Activated CD8-positive, alpha-beta memory T cell treated with anti-CD3 and anti-CD28 coated beads for 1 hour (primary cell): Measurements from ENCODE around the gene UGT1A8.
"Not testable (repeated sequence)": the region's sequence is repeated elsewhere in the genome, so short reads cannot be mapped to it uniquely, and the experiment has no call there.

Source experiments
- DNase-seq, 2 donors: peaks; one replicate each; pipeline ENCODE4 v3.0.0-alpha.2; 2020; ENCODE audit warnings: low read depth in 1 of 2; ENCODE audit errors: extremely low read depth in 1 of 2

Gene UGT1A8

DNA sequence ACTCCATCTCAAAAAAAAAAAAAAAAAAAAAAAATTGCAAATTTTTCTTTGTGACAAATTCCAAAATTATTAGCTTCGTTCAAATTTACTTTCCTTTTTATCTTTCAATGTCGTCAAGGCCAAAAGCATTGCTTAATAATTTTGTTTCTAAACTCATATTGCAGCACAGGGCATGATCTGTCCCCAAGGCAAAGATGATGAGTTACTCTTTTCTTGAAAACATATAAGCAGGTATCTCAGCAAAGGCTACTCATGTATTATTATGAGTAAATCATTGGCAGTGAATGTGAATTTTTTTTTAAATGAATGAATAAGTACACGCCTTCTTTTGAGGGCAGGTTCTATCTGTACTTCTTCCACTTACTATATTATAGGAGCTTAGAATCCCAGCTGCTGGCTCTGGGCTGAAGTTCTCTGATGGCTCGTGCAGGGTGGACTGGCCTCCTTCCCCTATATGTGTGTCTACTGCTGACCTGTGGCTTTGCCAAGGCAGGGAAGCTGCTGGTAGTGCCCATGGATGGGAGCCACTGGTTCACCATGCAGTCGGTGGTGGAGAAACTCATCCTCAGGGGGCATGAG is 64.2 kb downstream of the UGT1A8 start, which contains the start of gene UGT1A7:
Gene UGT1A7, plus strand, starts transcription at position 381 of the 579 bp plus-strand sequence. Its CDS starts 37 bp downstream, at position 418.
- DNase-seq = no peak

DNA sequence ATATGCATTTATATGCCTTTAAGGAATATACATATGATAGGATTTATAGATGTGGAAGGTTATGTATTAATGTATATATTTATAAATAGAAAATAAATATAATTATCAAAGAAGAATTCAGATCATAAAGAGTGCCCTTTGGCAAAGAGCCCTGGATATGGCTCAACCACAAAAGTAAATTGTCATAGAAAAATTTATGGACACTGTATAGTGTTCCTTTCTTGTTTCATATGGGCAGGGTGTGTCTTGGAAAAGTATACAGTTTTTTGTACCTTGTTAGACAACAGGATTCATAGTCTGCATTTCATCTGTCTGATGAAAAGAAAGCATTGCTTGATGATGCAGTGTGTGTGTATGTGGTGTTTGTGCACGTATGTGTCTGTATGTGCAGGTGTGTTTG is 67.2 kb downstream of the UGT1A8 start:
- no peak for DNase-seq

DNA sequence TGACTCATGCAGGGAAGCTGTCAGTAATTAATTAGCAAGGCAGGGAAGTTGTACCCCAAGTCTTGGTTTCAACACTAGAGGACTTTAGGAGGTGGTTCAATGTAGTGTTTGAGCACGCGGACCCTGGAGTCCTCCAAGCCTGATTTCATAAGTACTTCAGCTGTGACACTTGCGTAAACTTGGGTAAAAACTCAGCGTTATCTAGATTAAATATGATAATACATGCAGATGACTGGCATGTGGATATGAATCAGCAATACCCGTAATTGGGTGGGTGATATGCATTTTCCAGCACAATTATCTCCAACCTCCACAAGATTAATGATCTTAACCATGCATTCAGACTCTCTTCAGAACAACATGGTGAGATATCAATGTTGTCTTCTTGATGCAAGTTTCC is 69.5 kb downstream of the UGT1A8 start:
- no peak for DNase-seq

DNA sequence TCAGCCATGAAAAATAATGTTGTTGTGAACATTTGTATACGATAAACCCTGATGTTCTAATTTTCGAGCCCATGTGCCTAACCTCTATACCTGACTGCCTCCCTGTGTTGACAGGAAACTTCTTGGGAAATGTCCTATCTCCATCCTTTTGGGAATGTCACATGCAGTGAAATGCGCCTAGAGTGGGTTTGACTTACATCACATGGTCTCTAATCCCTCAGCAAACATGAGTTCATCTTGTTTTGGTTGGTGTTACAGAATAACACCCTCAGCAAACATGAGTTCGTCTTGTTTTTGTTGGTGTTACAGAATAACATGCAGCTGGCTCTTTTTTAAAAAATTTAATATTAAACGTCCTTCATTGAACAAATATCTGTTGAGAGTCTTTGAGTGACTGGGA is 70.9 kb downstream of the UGT1A8 start:
- no peak for DNase-seq

DNA sequence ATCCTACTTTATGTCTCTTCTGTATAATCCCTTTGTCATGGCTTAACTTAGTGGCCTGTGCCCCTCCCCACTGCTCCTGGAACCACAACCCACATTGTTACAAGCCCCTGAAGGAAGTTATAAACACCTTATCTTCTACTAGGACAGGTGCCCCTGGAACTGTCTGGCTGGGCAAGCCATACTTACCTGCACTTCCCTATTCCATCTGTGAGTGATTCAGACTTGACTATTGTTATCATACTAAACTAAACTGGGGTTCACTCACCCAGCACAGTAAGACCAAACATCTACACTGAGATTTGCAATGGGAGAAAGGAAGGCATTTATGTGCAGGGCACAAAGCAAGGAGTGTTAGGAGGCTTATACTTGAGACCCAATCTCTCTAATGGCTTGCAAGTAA is 71.6 kb downstream of the UGT1A8 start:
- no peak for DNase-seq

DNA sequence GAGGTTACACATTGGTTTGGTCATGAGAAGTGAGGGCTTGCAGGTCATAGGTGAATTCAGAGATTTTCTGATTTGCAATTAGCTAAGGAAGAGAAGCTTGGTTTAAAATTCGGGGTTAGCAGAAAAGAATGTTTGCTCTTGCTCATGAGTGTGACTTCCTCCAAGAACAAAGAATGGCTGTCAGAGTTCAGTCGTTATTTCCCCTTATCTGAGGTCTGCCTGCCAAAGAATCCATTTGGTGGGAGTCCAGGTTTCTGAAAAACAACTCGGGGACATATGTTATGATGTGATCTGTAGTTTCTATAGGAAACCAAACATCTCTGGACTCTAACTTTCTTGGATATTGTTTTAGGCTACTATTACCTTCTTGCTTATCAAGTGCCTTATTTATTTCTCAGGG is 72.1 kb downstream of the UGT1A8 start:
- no peak for DNase-seq

DNA sequence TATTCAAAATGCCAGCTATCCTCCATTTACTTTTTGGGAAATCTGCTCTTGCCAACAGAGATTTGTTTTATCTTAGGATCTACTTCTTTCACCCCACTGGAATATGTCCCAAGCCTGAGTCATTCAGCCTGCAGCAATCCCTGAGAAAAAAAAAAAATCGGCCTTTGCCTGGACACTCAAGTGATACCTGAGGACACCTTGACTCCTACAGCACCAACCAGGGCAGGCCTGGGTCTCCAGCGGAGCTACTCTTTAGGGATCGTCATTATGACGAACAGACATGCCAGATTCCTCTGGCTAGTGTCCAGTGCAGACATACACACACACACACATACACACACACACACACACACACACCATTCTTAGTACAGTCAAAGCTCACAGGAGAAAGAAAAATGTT is 73.0 kb downstream of the UGT1A8 start:
- DNase-seq = no peak

DNA sequence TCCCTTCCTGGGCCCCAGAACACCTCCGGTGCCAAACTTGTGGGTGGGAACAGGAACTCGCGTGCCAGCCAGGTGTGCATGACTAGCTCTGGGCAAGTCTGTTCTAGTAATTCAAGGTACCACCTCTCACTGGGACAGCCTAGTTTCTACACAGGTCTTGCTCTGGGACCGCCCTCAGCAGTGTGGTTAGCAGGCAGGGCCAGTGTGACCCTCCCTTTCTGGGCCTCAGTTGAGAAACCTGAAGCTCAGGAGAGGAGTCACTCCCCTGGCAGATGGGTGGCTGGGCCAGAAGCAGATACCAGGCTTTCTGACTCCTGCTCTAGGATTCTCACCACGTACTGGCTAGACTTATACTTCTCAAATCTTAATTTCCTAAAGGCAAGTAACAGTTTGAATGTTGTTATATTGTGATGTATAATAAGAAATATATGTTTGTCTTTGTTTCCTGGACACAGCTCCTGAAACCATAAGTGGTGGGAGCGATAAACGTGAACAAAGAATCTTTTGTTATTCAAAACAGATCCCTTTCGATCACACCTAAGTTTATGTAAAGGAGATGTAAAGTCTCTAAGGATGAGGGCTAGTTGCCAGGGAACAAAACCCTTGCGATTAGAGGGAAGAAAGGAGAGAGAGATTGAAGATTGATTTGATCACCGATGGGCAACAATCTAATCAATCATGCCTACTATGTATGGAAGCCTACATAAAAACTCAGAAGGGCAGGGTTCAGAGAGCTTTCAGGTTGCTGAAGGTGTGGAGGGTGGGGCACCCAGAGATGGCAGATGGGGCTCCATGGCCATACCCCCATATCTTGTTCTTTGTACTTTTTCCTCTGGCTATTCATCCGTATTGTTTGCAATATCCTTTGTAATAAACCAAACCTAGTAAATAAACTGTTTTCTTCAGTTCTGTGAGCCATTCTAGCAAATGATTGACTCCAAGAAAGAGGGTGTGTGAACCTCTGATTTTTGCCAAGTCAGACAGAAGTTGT is 74.3 kb downstream of the UGT1A8 start:
- no peak for DNase-seq

DNA sequence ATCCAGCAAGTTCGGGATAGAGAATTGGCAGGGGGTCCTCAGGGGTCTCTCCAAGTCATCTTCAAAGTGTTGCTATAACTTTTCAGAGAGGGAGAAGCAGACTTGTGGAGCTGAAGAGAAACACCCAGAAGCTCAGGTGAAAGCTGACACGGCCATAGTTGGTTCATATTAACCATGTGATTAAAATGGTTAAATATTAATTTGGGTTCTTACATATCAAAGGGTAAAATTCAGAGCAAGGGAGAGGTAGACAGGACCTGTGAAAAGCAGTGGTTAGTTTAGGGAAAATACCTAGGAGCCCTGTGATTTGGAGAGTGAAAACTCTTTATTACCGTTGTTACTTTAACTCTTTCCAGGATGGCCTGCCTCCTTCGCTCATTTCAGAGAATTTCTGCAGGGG is 75.2 kb downstream of the UGT1A8 start, which contains the start of gene UGT1A6:
Gene UGT1A6, plus strand, starts transcription at position 243 of the 400 bp plus-strand sequence. Its CDS starts 115 bp downstream, at position 358.
- no peak for DNase-seq

DNA sequence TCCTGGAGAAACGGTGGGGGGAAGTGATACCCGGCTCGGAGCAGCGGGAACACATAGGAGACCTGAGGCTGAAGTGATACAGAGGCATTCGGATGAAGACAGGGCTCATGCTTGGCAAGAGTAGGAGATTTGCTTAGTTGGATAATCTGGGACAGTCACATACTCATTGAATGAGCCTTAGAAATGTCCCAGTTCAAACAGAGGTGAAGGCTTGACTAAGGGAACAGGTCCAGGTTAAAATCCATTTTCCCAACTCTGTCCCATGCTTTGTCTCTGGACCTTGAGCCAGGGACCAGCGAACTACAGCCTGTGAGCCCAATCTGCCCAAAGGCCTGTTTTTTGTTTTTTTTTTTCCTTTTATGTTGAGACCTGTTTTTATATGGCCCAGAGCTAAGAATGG is 76.5 kb downstream of the UGT1A8 start:
- no peak for DNase-seq

DNA sequence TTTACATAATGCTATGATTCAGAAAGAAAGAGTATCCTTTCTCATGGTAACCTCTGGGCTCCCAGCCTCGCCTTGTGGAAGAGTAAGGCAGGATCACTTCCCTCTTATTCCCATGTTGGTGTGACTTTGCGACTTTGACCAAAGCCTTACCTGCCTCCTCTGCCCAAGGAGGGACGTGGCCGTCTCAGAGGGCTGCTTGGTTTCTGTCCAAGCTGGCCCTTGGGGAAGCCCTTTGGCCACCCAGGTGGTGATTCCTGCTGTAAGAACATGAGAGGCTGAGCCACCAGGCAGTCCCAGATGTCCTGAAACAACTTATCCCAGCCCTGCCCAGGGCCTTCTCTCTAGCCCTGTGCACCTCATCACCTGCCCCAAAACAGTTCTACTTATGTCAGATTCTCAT is 81.3 kb downstream of the UGT1A8 start:
- no peak for DNase-seq

DNA sequence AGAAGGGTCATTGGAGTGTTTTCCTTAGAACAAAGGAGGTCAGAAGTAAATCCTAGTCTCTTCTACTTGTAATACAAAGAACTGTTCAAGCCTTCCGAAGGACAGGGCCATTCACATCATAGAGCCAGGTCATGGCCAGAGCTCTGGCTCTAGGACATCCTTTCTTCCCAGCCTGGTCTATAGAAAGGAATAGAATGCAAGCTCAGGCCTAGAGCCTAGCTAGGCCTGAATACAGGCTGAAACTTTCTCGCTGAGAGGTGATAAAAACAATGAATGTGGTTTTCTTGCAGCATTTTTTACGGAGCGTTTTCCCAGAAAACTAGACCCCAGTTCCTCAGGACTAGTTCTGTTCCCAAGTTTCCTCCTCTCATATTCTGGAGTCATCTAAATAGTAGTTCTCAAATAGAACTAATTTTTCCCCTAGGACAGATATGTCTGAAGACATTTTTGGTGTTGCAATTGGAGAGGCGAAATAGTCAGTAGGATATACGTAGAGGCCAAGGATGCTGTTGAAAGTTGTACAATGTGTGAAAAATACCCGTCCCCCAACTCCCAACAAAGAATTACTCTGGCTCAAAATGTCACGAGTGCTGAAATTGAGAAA is 82.1 kb downstream of the UGT1A8 start:
- DNase-seq = no peak

DNA sequence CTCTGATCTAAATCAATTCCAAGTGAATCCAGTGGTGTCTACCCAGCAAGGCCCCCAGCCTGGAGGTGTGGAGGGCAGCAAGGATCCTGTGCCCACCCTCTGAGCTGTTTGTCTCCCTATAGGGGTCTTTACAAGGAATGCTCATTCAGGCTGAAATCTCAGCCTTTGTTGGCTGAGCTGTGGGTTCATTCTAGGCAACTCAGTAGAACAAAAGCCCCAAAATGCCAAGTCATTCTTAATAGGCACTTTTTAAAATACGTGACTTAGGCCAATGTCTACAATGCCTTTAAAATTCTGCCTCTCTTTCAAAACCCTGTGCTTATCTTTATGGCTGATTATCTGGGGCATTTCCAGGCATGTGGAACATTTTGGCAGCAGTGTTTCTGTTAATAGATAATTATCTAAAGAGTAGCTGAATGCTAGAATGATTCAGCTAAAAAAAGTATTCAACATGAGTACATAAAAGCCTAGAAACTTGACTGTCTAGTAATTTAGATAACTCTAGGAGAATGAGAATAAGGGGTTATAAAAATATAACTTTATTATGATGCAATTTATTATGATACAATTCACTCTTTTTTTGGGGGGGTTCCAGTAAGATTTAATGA is 82.7 kb downstream of the UGT1A8 start:
- DNase-seq = no peak

DNA sequence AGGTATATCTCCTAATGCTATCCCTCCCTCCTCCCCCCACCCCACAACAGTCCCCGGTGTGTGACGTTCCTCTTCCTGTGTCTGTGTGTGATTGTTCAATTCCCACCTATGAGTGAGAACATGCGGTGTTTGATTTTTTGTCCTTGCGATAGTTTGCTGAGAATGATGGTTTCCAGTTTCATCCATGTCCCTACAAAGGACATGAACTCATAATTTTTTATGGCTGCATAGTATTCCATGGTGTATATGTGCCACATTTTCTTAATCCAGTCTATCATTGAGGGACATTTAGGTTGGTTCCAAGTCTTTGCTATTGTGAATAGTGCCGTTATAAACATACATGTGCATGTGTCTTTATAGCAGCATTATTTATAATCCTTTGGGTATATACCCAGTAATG is 83.4 kb downstream of the UGT1A8 start:
- DNase-seq = not testable (repeated sequence)

DNA sequence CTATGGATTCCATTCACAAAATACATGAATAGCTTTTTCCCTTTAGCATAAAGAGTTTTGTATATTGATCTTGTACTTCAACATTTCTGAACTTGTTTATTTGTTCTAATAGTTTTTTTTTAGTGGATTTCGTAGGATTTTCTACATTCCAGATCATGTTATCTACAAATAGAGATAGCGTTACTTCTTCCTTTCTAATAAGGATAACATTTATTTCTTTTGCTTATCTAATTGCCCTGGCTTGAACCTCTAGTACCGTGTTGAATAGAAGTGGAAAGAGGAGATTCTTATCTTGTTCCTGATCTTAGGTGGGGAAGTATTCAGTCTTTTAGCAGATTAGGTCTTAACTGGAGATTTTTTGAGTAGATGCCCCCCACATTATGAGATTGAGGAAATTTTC is 84.8 kb downstream of the UGT1A8 start:
- DNase-seq = no peak

DNA sequence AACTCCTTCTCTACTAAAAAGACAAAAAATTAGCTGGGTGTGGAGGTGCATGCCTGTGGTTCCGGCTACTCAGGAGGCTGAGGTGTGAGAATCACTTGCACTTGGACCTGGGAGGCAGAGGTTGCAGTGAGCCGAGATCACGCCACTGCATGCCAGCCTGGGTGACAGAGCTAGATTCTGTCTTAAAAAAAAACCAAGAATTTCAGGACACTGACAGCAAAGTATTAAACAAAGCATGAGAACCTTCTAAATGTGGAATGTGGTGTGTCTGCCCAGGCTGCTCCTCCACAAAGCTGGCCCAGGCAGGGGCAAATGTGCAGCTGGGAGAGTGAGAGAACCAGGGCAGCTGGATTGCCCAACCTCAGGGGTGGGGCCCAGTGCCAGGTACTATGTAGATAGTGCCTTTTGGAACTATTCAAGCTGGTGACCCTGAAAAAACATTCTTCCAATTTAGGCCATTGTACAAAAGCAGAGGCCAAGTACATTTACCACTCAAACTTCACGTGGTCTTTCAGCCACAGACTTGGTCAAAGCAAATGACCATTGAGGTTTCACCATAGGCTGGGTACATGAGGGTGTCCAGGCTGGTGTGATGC is 88.6 kb downstream of the UGT1A8 start:
- DNase-seq = no peak

DNA sequence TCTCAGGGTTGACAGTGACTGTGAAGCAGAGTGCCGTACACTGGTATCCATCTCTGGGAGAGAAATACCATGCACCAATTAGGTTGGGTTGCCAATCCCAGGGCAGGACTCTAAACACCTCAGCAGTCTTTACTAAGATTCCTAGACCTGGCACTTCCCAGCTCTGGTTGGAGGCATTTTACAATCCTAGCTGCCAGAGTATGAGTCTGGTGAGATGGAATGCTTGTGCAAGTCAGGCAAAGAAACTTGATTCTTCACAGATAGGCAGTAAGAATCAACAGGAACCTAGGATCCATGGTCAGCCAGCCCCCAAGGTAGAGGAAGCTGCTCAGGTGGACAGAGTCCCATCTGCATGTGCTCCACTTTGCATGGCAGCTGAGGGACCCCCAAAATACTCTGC is 89.3 kb downstream of the UGT1A8 start:
- no peak for DNase-seq

DNA sequence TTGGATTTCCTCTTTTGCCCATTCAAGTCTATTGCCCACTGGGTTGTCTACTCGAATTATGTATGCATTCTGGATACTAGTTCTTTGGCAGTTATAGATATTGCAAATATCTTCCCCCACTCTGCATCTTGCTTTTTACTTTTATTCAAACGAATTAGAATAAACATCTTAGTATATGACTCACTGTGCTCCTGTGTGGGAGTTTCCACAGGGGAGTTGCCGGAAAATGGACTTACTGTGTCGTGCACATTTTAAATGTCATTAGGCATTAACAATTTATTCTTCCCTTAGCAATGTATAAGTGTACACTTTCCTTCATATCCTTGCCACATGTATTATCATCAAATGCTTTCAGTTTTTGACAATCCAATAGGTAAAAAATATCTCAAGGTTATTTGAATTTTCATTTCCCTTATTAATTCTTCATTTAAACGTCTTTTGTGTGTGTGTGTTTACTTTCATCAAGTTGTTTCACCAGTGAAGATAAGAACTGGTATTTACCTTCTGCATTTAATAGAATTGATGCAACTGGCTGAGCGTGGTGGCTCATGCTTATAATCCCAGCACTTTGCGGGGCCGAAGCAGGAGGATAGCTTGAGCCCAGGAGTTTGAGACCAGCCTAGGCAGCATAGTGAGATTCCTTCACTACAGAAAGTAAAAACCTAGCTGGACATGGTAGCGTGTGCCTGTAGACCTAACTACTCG is 90.7 kb downstream of the UGT1A8 start:
- DNase-seq = no peak

DNA sequence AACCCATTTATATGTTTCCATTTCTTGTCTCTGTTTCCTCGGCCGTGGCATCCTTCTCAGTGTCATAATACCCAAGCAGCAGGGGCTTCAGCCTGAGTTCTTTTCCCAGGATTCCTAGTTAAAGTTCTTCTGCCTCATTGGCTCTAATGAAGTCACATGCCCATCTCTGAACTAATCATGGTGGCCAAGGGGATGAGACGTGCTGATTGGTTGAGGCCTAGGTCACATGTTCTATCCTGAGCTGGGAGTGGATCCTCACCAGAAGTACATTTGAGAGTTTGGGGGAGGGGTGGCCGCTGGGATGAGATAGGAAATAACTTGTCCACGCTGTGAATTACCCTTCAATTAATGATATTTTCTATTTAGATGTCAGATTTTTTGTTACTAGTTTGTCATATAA is 91.5 kb downstream of the UGT1A8 start:
- no peak for DNase-seq

DNA sequence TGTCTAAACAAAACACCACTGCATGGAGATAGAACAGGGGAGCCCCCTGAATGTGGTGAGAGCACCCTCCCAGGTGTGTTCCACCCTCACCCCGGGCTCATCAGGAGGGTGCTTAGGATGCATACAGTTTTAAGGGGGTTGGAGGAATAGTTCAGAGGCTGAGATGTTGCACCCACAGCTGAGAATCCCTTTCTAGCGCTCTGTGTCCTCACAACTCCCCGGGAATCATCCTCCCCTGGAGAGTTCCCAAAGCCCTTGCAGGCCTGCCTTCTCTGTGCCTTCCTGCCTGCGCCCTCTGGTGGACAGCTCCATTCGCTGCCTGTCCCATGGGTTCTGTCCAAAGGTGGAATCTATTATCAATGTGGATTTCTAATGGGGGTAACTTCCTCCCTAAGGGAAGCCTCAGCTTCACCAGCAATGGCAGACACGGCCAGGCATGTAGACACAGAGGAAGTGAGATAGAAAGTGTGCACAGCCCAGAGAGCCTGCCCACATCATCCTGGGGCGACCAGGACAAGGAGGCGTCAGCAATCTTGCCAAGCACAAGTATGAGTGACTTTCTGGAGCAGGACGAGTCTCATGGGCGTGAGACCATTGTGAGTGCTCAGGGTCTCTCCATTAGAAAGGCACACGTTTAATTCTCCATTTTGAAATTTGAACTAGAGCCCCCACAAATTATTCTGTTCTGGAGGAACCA is 94.0 kb downstream of the UGT1A8 start:
- DNase-seq = peak; percentile 34 to 55
